ENCODE results near the gene SLU7.

The SLU7 gene

DNA sequence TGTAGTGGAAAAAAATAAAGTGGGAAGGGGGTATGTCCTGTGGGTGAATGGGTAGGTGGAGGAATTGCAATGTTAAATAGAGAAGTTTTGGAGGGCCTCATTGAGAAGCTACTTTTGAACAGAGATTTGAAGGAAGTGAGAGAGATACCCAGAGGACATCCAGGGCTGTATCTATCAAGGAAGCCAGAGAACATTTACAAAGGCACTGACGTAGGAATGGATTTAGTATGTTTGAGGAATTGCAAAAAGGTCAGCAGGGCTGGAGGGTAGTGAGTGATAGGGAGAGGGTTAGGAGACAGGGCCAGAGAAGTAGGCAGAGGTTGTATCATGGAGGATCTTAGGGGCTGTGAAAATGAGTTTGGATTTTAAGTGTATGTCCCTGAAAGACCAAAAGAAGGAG is 16.7 kb upstream of the SLU7 start:
- TF ChIP-seq, protein P1, sequence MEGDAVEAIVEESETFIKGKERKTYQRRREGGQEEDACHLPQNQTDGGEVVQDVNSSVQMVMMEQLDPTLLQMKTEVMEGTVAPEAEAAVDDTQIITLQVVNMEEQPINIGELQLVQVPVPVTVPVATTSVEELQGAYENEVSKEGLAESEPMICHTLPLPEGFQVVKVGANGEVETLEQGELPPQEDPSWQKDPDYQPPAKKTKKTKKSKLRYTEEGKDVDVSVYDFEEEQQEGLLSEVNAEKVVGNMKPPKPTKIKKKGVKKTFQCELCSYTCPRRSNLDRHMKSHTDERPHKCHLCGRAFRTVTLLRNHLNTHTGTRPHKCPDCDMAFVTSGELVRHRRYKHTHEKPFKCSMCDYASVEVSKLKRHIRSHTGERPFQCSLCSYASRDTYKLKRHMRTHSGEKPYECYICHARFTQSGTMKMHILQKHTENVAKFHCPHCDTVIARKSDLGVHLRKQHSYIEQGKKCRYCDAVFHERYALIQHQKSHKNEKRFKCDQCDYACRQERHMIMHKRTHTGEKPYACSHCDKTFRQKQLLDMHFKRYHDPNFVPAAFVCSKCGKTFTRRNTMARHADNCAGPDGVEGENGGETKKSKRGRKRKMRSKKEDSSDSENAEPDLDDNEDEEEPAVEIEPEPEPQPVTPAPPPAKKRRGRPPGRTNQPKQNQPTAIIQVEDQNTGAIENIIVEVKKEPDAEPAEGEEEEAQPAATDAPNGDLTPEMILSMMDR (IDR thresholded peaks at IDR 0.05; ENCODE audit: low read depth, low read length, missing control alignments): no peak
- H3K4me3 ChIP-seq (ENCODE audit: low read depth, low read length): no peak overlapping the region

DNA sequence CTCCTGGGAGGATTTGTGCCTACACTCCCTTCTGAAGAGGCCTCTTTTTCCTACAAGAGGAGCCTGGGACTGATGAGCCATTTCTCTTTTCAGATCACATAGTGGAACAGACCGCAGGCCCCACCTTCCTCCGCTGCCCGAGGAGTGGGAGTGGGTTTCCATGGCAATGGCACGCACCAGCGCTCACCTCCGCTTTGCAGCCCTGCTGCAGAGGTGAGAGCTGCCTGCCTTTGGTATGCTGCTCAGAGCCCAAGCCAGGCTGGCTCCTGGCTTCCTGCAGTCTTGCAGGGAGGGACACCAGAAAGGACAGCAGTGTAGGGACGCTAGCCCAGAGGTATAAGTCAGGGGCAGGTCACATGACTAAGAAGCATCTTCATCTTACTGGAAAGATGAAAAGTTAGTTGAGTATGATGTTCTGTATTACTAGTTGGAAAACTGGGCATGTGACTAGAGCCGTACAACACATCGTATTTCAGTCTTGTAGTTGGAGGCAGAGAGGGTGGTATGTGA is 15.2 kb upstream of the SLU7 start:
- TF ChIP-seq, protein P1 (IDR thresholded peaks at IDR 0.05; ENCODE audit: low read depth, low read length, missing control alignments): no peak
- H3K4me3 ChIP-seq (ENCODE audit: low read depth, low read length): no peak overlapping the region; the same call in 1 of the 2 replicates
- no peak for DNase-seq (ENCODE audit: low read depth)

More for the DNA sequence above, 16.7 kb upstream of the SLU7 start:
- no peak for DNase-seq (ENCODE audit: low read depth)

DNA sequence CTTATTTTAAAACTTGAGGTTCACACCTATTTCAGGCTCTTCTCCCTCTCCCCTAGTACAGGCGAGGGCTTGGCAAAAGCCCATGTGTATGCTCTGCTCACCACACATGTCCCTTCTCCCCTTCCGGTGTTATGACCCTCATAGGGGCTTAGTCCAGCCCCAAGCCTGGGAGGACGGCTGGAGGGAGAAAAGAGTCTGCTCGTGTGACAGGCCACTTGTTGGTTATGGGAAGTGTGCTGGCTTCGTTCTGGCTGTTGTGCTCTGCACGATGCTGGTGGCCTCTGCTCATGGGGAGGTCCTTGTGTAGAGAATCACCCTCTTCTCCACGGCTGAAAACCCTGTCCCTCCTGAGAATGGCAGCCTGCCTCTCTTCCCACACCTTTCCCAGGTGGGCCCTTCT is 13.9 kb upstream of the SLU7 start:
- no peak for DNase-seq (ENCODE audit: low read depth)
- no peak overlapping the region for H3K4me3 ChIP-seq (ENCODE audit: low read depth, low read length)
- TF ChIP-seq, protein P1 (IDR thresholded peaks at IDR 0.05; ENCODE audit: low read depth, low read length, missing control alignments): no peak

DNA sequence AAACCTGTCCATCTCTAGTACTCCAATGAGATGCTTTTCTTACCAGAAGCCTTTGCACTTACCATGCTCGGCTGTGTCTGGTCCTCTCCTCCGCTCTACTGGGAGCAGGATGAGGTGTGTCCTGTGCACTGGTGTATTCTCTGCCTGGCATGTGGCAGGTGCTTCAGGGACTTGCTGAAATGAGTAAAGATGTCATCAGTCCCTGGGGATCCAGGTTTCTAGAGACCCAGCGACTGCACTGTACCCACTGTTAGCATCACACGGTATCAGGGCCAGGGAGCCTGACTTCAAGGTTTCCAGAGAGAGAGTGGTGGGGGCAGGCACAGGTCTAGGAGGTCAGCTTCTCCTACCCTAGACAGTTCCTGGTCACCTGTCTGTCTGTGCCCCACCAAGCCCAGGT is 13.3 kb upstream of the SLU7 start:
- TF ChIP-seq, protein P1 (IDR thresholded peaks at IDR 0.05; ENCODE audit: low read depth, low read length, missing control alignments): no peak
- no peak for DNase-seq (ENCODE audit: low read depth)
- H3K4me3 ChIP-seq (ENCODE audit: low read depth, low read length): no peak overlapping the region

DNA sequence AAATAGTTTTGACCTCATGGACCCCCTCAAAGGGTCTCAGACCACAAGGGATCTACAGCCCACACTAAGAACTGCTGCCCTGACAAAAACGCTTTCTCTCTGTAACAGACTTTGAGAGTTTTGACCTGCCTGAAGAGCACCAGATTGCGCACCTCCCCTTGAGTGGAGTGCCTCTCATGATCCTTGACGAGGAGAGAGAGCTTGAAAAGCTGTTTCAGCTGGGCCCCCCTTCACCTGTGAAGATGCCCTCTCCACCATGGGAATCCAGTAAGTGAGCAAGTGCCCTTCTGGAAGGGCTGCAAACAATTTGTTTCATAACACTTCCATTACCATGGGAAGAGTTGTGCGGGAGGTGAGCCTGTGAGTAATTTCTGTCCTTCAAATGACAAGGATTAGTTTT is 8.7 kb upstream of the SLU7 start:
- TF ChIP-seq, protein P1 (IDR thresholded peaks at IDR 0.05; ENCODE audit: low read depth, low read length, missing control alignments): no peak
- no peak overlapping the region for H3K4me3 ChIP-seq (ENCODE audit: low read depth, low read length)
- DNase-seq (ENCODE audit: low read depth): no peak

DNA sequence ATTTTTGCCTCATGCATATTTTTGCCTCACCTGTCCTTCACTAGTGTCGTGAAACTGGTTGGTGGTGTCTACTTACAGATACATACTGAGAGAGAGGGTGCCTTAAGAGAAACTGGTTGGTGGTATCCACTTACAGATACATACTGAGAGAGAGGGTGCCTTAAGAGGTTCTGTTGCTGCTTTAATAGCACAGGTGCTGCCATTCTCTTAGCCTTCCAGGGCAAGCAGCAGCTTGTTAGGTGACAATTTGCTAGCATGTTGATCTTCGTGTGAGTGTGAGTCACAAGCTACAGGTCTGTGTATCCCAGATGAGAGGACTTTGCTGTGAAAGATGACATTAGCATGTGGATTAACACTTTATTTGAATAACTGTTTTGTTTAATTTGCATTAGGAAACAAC is 4.2 kb upstream of the SLU7 start:
- TF ChIP-seq, protein P1 (IDR thresholded peaks at IDR 0.05; ENCODE audit: low read depth, low read length, missing control alignments): no peak
- peak overlapping the region; percentile 85 for H3K4me3 ChIP-seq (ENCODE audit: low read depth, low read length)
- no peak for DNase-seq (ENCODE audit: low read depth)

DNA sequence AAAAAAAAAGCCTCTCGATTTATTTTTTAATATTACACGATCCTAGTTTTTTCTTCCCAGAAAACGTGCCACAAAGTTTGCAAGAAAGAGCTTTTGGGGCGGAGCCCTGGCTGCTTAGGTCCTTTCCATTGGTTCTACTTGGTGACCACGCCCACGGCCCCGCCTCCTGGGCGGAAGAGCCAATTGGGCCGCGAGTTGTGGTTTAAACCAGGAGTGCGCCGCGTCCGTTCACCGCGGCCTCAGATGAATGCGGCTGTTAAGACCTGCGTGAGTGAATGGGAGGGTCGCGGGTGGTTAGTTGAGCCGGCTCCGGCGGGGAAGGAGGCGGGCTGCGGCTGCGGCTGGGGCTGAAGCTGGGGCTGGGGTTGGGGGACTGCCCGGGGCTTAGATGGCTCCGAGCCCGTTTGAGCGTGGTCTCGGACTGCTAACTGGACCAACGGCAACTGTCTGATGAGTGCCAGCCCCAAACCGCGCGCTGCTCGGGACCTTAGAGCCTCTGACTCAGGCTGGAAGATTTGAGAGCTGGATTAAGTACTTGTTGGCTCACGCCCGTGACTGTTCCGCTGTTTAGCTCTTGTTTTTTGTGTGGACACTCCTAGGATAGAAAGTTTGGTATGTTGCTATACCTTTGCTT is 2.9 kb upstream of the SLU7 start, which contains the start of gene PTTG1:
TSS of gene PTTG1 (plus strand) at position 231 of the 634 bp plus-strand sequence. CDS start 458 bp downstream, outside the sequence.
- peak; percentile 89 for DNase-seq (ENCODE audit: low read depth)
- TF ChIP-seq, protein P1 (IDR thresholded peaks at IDR 0.05; ENCODE audit: low read depth, low read length, missing control alignments): no peak

More for the DNA sequence above, 2.9 kb upstream of the SLU7 start, which contains the start of gene PTTG1:
- H3K4me3 ChIP-seq (ENCODE audit: low read depth, low read length): peak within 1 kb of the TSS; percentile 85
